ENCODE data around the gene AGPAT2.

The AGPAT2 gene

DNA sequence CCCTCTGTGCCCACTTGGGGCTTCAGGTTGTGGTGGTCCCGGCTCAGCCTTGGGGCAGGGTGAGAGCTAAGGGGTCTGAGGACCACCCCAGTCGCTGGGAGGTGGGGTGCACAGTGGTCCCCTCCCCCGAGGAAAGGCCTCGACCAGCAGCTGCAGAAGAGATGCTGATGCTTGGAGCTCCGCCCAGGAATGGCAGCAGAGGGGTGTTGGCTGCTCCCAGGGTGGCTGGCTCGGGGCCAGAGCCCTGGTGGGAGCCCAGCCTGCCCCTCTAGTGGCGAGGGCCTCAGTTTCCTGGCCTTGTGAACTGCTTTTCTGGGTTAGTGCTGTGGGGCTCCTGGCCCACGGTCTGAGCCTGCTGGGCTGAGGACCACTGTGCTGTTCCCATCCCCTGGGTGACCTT, 26.3 kb upstream of the AGPAT2 start:
- H3K9me3 ChIP-seq (ENCODE audit: control insufficient read depth, insufficient read depth, low read depth, low read length), result no peaks in the 10 kb centered on the region
- H3K4me3 ChIP-seq (ENCODE audit: low read depth, low read length), result peak overlapping the region; percentile 70
- no peaks in the 10 kb centered on the region for H3K4me1 ChIP-seq (ENCODE audit: control insufficient read depth, insufficient read depth, low read length)
- TF ChIP-seq ZNF548 (tag by site-specific recombination; IDR thresholded peaks at IDR 0.05) (no peak), ZIC2 (tag by site-specific recombination; IDR thresholded peaks at IDR 0.05) (peak; percentile 51; the same call in 1 of the 2 replicates), GLIS1 (tag by site-specific recombination; IDR thresholded peaks at IDR 0.05) (peak; percentile 65), ZNF341 (tag by site-specific recombination; IDR thresholded peaks at IDR 0.05; ENCODE audit: low read depth) (peak; percentile 99), KLF1 (tag by site-specific recombination; IDR thresholded peaks at IDR 0.05) (peak; percentile 87), ZNF133 (tag by site-specific recombination; IDR thresholded peaks at IDR 0.05) (no peak), ZNF169 (tag by site-specific recombination; IDR thresholded peaks at IDR 0.05) (no peak), GLIS2 (tag by site-specific recombination; IDR thresholded peaks at IDR 0.05) (peak; percentile 78), IKZF3 (tag by site-specific recombination; IDR thresholded peaks at IDR 0.05) (peak; percentile 39; the same call in 1 of the 2 replicates), KLF7 (tag by site-specific recombination; IDR thresholded peaks at IDR 0.05; ENCODE audit: borderline replicate concordance) (peak; percentile 38; the same call in 1 of the 2 replicates), CTCF (tag by site-specific recombination; IDR thresholded peaks at IDR 0.05) (peak; percentile 82), BCL11B (tag by site-specific recombination; IDR thresholded peaks at IDR 0.05; ENCODE audit: low read depth) (peak; percentile 27; the same call in 1 of the 2 replicates), ZNF449 (tag by site-specific recombination; IDR thresholded peaks at IDR 0.05) (peak; percentile 63; the same call in 1 of the 2 replicates), ZNF335 (tag by site-specific recombination; conservative IDR thresholded peaks at IDR 0.05) (0 out of 2 replicates have a peak, but pooled peaks have one; percentile 17), ZBTB20 (tag by site-specific recombination; IDR thresholded peaks at IDR 0.05) (peak; percentile 64; the same call in 1 of the 2 replicates), GLI2 (tag by site-specific recombination; IDR thresholded peaks at IDR 0.05; ENCODE audit: borderline replicate concordance, low read depth) (no peak), GLI4 (tag by site-specific recombination; IDR thresholded peaks at IDR 0.05) (no peak), EGR2 (tag by site-specific recombination; IDR thresholded peaks at IDR 0.05; ENCODE audit: low read depth) (no peak), ZNF530 (tag by site-specific recombination; IDR thresholded peaks at IDR 0.05; ENCODE audit: low read depth) (no peak), ZNF416 (tag by site-specific recombination; IDR thresholded peaks at IDR 0.05) (no peak), ZNF10 (tag by site-specific recombination; IDR thresholded peaks at IDR 0.05) (0 out of 2 replicates have a peak, but pooled peaks have one; percentile 14)
- TF ChIP-seq, protein P1, sequence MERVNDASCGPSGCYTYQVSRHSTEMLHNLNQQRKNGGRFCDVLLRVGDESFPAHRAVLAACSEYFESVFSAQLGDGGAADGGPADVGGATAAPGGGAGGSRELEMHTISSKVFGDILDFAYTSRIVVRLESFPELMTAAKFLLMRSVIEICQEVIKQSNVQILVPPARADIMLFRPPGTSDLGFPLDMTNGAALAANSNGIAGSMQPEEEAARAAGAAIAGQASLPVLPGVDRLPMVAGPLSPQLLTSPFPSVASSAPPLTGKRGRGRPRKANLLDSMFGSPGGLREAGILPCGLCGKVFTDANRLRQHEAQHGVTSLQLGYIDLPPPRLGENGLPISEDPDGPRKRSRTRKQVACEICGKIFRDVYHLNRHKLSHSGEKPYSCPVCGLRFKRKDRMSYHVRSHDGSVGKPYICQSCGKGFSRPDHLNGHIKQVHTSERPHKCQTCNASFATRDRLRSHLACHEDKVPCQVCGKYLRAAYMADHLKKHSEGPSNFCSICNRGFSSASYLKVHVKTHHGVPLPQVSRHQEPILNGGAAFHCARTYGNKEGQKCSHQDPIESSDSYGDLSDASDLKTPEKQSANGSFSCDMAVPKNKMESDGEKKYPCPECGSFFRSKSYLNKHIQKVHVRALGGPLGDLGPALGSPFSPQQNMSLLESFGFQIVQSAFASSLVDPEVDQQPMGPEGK (tag by site-specific recombination; IDR thresholded peaks at IDR 0.05), result peak; percentile 56
- TF ChIP-seq, protein P2, sequence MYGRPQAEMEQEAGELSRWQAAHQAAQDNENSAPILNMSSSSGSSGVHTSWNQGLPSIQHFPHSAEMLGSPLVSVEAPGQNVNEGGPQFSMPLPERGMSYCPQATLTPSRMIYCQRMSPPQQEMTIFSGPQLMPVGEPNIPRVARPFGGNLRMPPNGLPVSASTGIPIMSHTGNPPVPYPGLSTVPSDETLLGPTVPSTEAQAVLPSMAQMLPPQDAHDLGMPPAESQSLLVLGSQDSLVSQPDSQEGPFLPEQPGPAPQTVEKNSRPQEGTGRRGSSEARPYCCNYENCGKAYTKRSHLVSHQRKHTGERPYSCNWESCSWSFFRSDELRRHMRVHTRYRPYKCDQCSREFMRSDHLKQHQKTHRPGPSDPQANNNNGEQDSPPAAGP (tag by site-specific recombination; IDR thresholded peaks at IDR 0.05), result 0 out of 2 replicates have a peak, but pooled peaks have one; percentile 16
- TF ChIP-seq, protein P3, sequence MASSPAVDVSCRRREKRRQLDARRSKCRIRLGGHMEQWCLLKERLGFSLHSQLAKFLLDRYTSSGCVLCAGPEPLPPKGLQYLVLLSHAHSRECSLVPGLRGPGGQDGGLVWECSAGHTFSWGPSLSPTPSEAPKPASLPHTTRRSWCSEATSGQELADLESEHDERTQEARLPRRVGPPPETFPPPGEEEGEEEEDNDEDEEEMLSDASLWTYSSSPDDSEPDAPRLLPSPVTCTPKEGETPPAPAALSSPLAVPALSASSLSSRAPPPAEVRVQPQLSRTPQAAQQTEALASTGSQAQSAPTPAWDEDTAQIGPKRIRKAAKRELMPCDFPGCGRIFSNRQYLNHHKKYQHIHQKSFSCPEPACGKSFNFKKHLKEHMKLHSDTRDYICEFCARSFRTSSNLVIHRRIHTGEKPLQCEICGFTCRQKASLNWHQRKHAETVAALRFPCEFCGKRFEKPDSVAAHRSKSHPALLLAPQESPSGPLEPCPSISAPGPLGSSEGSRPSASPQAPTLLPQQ (tag by site-specific recombination; IDR thresholded peaks at IDR 0.05), result peak; percentile 72; the same call in 1 of the 2 replicates
- TF ChIP-seq, protein P4, sequence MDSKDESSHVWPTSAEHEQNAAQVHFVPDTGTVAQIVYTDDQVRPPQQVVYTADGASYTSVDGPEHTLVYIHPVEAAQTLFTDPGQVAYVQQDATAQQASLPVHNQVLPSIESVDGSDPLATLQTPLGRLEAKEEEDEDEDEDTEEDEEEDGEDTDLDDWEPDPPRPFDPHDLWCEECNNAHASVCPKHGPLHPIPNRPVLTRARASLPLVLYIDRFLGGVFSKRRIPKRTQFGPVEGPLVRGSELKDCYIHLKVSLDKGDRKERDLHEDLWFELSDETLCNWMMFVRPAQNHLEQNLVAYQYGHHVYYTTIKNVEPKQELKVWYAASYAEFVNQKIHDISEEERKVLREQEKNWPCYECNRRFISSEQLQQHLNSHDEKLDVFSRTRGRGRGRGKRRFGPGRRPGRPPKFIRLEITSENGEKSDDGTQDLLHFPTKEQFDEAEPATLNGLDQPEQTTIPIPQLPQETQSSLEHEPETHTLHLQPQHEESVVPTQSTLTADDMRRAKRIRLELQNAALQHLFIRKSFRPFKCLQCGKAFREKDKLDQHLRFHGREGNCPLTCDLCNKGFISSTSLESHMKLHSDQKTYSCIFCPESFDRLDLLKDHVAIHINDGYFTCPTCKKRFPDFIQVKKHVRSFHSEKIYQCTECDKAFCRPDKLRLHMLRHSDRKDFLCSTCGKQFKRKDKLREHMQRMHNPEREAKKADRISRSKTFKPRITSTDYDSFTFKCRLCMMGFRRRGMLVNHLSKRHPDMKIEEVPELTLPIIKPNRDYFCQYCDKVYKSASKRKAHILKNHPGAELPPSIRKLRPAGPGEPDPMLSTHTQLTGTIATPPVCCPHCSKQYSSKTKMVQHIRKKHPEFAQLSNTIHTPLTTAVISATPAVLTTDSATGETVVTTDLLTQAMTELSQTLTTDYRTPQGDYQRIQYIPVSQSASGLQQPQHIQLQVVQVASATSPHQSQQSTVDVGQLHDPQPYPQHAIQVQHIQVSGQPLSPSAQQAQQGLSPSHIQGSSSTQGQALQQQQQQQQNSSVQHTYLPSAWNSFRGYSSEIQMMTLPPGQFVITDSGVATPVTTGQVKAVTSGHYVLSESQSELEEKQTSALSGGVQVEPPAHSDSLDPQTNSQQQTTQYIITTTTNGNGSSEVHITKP (tag by site-specific recombination; IDR thresholded peaks at IDR 0.05), result peak; percentile 57
- peak overlapping the region; percentile 80; the same call in 1 of the 2 replicates for H3K27ac ChIP-seq (ENCODE audit: extremely low read depth, low read depth, low read length)
- POLR2A ChIA-PET, result interaction anchor here (0.7 to 6.4 kb wide), 6 partner anchors 9 to 42 kb away, joined by 3 to 79 read pairs (median 7); no protein-coding TSS in a partner anchor
- peaks cover 0 to 30% of the 10 kb centered on the region in 2 experiments; a peak in 2 of 3 replicates for H3K36me3 ChIP-seq (ENCODE audit: control insufficient read depth in 2 of 2, insufficient read depth in 1 of 2, low read length in 2 of 2)
- CTCF ChIA-PET, result interaction anchor here (0.7 to 1.6 kb wide), 8 partner anchors 10 to 56 kb away, joined by 3 to 14 read pairs (median 4); partner anchors contain the start of gene LCN8
